HG03571 (cell line): ENCODE results near the gene FRAT1.

Experiments
- ATAC-seq: cut with Tn5 transposase; IDR thresholded peaks from one replicate; pipeline ENCODE4 v1.9.1; 2021; ENCODE audit not compliant: unreplicated experiment

Gene FRAT1

DNA sequence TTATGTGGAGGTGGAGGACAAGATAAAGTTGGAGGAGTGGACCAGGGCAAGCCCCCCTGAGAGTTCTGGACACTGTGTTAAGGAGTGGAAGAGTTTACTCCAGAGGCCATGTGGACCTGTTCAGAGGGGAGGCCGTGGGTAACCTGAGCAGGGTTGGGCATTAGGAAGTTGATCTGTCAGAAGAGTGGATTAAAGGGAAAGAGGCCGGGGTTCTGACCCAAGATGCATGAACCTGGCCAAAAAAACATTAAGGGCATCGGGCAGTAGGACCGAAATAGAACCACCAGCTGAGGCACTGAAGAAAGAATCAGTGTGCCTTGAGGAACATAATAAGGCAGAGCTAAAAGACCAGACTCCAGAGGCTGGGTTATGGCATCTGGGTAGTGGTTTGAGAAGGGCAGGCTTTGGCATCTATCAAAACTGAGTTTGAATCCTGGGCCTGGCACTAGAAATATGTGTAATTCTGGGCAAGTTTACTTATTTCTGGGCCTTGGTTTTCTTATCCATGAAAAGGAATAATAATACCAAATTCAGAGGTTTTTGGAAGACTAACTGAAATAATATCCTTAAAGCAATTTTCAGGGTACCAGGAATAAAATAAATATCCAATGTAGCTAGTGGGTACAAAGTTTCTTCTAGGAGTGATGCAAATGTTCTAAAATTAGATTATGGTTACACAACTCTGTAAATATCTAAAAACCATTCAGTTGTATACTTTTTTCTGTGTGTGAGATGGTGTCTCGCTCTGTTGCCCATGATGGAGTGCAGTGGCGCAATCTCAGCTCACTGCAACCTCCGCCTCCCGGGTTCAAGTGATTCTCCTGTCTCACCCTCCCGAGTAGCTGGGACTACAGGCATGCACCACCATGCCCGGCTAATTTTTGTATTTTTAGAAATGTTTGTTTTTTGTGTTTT is 10.9 kb upstream of the FRAT1 start:
- no peak for ATAC-seq

- ATAC-seq, result no peak
Measured at GRCh38 chr10:97311111-97311626, 7.9 kb upstream of the FRAT1 start.

DNA sequence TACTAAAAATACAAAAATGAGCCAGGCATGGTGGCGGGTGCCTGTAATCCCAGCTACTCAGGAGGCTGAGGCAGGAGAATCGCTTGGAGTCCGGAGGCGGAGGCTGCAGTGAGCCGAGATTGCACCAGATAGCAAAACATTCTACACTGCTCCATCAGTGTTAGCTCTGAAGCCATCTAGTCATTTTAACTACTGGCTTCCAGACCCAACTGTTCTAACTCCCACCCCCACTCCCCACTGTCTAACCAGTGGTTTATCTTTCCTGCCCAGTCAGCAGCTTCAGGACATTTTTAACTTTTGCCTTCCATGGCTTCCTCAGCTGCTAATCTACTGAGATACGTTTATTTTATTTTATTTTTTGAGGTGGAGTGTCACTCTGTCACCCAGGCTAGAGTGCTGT is 6.2 kb upstream of the FRAT1 start:
- no peak for ATAC-seq

- no peak for ATAC-seq
Measured at GRCh38 chr10:97314671-97315070, 4.4 kb upstream of the FRAT1 start.

GRCh38 chr10:97319671-97320479 is 804 bp downstream of the FRAT1 start:
- ATAC-seq, result peak; percentile 31

DNA sequence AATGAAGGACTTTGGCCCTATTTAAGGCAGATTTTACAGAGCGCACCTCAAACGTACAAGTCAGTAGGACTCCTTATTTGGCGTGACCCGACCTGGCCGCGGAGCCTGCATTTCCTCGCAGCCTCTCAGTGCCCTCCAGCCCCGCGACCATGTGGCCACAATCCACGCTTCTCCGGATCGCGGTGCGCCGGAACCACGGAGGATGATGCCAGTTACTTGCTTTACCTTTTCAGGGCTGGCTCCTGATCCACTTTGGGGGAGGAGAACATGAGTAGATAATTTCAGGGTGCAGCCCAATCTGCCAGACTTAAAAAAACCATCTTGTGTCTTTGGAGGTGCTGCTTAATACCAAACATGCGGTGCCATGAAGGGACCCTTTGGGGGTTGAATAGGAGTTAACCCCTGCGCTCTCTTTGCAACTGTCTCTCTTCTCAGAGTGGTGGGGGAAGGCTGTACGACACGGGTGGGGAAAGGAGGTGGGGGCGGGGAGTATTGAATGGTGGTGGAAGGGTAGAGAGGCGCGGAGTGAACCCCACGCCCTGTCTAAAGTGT is 1.5 kb downstream of the FRAT1 start:
- no peak for ATAC-seq

DNA sequence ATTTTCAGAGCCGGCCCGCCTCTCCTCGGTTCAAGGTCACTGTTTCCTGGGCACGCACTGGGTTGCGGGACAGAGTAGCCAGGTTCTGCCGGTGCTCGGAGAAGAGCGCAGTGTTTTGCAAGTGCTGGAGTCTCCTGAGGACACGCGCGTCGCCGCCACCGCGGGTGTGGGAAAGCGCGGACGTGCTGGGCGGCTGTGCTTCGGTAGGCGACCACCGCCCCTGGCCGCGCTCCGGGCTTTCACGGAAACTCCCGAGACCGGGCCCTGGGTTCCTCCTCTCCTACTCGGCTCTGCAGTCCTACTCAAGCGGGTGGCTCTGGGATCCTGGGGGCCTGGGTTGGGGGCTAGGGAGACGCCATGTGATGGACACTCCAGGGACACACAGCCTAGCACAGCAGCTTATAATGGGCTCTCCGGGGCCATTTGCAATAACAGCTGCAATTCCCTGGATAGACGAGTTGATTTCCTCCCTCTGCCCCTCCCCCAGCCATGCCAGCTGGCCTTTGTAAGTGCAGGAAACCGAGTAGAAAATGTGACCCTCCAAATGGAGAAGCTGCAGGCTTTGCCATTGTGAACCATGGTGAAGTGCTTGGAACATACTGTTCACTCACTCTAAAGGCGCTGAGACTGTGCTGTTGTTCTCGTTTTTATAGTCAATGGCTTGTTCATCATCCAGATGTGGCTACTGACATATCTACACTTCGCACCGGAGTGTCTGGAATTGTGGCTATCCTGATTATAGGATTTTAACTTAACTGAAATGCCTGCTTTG is 2.1 kb downstream of the FRAT1 start:
- no peak for ATAC-seq

- ATAC-seq, result no peak
Measured at GRCh38 chr10:97321804-97322190, 2.7 kb downstream of the FRAT1 start.

DNA sequence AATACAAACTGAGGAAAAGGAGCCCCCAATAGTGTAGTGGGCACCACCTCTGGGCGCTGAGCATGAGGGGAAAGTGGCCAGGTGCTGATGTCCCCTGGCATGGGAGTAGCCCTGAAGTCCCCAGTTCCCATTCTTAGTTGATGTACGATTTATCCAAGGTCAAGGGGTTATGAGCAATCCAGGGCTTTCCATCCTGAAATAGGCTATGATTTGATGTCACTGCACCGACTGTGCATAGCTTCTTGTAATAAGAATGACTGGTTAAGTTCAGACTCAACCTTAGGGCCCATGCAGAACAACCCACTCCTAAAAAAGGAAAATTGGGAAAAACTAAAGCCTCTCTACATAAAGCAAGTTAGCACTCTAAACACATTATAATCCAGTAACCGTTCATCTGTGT is 4.4 kb downstream of the FRAT1 start:
- no peak for ATAC-seq

DNA sequence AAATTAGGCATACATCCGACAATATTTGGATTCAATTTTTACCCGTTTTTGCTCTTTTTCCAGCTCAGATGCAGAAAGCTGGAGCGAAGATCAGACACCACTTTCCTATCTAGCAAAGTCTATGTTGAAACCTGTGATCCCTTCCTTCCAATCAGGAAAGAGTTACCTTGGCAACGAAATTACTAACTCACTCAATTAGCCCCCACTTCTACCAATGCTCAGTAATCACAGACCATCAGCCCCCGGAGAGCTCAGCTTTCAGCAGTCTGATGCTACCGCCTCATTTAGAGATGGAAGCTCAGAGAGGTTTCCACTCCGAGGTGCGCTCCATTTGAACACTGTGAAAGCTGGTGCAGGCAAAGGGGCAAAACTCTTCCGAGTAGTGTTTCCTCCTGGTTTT is 6.7 kb downstream of the FRAT1 start:
- no peak for ATAC-seq

DNA sequence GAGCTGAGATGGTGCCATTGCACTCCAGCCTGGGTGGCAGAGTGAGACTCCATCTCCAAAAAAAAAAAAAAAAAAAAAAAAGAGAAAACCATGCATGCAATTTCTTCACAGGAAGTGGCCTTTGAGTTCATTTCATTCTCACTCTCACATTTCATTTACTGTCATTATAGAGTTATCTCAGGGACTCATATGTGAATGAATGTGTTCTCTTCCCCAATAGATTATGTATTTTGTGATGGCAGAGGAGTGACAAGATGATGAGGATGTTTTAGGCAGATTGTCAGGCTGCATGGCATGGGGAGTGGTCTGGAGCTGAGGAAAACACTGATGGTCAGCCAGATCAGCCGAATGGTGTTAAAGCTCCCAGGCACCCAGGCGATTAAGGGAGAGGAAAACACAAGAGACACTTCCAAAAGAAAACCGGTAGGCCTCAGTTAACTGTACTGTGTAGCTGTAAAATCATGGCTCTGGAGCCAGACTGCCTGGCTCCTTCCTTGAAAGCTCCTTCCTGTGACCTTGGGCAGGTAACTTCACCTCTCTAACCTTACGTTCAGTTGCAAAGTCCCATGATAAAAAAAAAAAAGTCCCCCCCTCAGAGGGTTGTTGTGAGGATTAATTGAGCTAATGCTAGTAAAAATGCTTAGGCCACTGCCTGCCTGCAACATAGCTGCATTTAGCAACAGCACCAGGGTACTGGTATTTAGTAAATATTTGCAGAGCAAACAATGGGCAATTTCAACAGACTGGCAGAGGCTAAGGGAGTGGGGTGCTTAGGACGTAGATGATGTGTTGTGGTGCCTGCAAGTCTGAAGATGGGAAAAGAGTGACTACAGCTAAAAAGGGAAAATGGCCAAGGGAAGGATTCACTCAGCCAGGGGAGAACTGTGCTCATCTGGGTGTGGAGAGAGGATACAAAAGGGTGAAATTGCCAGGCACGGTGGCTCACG is 8.6 kb downstream of the FRAT1 start:
- ATAC-seq, result no peak

GRCh38 chr10:97328646-97329453 is 9.8 kb downstream of the FRAT1 start:
- no peak for ATAC-seq

- no peak for ATAC-seq
Measured at GRCh38 chr10:97329766-97330165, 10.7 kb downstream of the FRAT1 start.

DNA sequence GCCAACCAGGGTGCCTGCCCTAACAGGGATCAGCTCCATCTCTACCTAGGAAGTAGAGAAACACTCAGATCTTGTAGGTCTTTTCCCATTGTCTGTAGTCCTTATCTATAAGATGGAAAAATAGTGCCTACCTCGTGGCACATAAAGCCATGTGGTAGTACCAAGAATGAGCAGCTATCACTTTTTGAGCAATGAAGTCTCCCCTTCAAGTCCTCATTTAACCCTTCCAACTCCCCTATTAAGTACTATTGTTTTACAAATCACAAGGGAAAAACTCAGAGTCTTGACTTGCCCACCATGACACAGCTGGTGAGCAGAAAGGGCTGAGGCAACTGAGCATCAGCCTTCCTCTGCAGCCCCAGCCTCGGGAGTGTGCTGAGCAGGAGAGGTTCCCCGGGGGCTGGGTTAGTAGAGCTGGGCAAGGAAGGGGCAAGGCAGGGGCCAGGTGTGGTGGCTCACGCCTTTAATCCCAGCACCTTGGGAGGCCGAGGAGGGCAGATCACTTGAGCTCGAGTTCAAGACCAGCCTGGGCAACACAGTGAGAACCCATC is 12.2 kb downstream of the FRAT1 start:
- no peak for ATAC-seq

DNA sequence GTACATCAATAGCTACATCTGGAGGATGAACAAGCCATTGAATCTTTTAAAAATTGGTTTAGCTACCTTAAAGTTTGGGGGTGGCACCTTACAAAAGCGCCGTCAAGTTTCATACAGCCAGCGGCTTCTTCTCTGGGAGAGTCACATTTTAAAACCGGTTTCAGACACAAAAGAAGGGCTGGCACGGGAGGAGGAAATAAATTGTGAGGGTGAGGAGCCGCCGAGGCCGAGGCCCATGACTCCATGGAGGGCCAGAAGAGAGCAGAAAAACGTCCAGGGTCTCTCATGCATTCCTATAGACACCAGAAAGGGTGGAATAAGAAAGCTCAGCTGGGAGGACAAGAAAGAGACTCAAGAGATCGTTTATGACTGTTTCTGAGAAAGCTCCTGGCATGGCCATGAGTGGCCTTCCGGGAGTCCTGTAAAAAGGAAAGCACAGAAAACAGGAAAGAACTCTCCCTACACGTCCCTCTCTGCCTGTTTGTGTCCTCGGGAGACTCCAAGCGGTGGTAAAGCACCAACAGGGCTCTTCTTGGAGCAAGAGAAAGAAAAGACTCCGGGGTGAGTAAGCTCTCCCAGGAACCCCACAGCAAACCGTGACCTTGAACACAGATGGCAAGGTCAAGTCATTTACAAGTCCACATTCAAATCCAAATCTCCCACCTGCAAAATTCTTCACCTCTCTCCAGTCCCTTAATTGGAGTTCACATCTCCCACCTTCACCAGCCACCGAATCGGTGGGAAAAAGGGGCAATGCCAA is 13.7 kb downstream of the FRAT1 start:
- no peak for ATAC-seq

- ATAC-seq, result no peak
Measured at GRCh38 chr10:97333351-97333600, 14.2 kb downstream of the FRAT1 start.

GRCh38 chr10:97333601-97334369 is 14.7 kb downstream of the FRAT1 start:
- peak; percentile 14 for ATAC-seq
